Activated CD8-positive, alpha-beta memory T cell treated with anti-CD3 and anti-CD28 coated beads, Interleukin-2, amount 50 U/mL, for 1 hour (primary cell): Measurements from ENCODE around the gene CSHL1.
"Not testable (repeated sequence)": the region's sequence is repeated elsewhere in the genome, so short reads cannot be mapped to it uniquely, and the experiment has no call there.

Experiments
- DNase-seq: peaks from one replicate; pipeline ENCODE4 v3.0.0-alpha.2; 2020; ENCODE audit errors: extremely low read depth

CSHL1 gene

DNA sequence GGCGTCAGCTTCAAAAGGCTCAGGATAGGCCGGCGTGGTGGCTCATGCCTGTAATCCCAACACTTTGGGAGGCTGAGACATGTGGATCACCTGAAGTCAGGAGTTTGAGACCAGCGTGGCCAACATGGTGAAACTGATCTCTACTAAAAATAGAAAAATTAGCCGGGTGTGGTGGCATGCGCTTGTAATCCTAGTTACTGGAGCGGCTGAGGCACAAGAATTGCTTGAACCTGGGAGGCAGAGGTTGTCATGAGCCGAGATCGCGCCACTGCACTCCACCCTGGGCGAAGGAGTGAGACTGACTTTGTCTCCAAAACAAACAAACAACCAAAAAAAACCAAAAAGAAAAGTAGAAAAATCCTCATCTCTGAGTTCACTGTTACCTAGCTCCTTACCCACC, 25.9 kb downstream of the CSHL1 start:
- DNase-seq = not testable (repeated sequence)

DNA sequence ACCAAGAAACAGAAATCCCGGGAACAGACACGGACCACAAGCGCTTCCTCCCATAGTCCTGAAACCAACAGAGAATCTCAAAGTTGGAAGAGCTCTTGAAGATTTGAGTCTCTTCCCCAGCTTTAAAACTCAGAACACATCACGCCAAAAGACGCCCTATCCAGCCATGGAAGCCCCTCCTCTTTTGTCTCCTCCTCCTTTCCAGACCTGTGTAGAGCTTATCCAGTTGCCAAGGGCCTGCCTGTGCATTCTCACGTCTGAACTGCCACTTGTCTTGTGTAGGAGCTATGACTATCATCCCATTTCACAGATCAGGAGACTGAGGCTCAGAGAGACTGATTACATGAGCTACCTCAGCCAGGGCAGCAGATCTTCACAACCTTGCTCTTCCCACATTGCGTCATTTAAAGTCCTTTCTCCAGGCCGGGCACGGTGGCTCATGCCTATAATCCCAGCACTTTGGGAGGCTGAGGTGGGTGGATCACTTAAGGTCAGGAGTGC, 28.4 kb downstream of the CSHL1 start:
- DNase-seq = not testable (repeated sequence)

DNA sequence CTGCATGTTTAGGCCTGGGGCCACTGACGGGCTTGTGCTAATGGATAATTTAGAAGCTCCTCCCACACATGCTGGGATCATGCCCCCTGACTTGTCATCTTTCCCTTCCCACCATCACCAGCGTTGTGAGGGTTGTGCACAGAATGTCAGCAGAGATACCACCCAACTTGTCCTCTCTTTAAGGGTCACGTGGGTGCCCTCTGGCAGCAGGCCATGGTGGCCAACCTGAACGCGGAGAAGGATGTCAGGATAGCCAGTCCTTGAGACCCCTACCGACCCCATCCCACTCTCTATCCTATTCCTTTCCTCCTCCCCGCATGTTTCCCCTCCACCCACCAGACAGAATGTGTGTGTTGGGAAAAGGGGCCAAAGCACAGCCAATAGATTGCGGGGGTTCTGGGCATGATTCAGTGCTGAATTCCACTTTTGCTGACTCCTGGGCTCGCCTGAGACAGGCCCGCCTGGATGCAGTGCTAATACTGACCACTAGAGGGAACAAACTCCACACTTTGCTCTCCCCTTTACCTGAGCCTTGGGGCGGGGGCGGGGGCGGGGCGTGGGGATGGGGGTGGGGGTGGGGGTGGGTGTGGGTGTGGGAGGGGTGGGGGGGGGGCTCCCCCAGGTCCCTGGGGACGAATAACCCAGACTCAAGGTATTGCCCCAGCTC, 29.0 kb downstream of the CSHL1 start, which contains the start of gene GH2:
Gene GH2 (minus strand): TSS at position 10 of the 667 bp plus-strand sequence. CDS start 143 bp downstream, outside the sequence.
- no peak for DNase-seq

DNA sequence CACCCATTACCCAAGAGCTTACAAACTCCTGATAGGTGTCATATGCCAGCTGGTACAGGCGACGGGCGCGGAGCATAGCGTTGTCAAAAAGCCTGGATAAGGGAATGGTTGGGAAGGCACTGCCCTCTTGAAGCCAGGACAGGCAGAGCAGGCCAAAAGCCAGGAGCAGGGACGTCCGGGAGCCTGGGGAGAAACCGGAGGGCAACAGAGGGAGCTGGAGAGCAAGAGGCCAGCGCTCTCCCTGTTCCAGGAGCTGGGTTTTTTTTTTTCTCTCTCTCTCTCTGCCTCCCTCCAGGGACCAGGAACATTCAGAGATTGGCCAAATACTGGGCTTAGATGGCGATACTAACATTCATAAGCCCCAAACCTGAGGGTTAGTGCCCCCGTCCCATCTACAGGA, 29.7 kb downstream of the CSHL1 start:
- DNase-seq = not testable (repeated sequence)

DNA sequence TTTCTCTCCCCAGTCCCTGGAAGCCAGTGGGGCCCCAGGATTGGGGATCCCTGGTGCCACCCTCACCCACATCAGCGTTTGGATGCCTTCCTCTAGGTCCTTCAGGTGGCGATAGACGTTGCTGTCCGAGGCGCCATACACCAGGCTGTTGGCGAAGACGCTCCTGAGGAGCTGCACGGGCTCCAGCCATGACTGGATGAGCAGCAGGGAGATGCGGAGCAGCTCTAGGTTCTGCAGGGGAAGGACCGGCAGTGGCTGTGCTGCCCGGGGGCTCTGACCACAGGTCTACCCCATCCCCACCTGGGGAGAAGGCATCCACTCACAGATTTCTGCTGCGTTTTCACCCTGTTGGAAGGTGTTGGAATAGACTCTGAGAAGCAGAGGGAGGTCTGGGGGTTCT, 30.4 kb downstream of the CSHL1 start:
- DNase-seq = no peak

DNA sequence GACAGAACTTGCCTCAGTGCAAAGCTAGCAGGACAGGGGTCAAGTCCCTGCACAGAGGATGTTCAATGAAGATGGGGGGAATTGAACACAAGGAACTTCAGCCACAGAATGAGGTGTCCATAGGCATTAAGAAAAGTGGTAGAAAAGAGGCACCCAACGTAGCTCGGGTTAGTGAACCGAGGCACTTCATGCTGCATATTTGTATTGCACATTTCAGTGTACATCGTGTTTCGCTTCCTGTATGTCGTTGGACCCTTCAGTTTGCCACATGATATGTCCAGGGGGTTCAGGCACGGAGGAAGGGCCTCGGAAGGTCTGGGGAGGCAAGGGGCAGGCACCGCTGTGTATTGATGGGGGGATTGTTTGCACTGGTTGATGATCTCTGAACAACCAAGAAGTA, 32.6 kb downstream of the CSHL1 start:
- not testable (repeated sequence) for DNase-seq

DNA sequence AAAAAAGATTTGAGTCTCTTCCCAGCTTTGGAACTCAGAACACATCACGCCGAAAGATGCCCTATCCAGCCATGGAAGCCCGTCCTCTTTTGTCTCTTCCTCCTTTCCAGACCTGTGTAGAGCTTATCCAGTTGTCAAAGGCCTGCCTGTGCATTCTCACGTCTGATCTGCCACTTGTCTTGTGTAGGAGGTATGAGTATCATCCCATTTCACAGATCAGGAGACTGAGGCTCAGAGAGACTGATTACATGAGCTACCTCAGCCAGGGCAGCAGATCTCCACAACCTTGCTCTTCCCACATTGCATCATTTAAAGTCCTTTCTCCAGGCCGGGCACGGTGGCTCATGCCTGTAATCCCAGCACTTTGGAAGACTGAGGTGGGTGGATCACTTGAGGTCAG, 36.4 kb downstream of the CSHL1 start:
- DNase-seq = not testable (repeated sequence)

DNA sequence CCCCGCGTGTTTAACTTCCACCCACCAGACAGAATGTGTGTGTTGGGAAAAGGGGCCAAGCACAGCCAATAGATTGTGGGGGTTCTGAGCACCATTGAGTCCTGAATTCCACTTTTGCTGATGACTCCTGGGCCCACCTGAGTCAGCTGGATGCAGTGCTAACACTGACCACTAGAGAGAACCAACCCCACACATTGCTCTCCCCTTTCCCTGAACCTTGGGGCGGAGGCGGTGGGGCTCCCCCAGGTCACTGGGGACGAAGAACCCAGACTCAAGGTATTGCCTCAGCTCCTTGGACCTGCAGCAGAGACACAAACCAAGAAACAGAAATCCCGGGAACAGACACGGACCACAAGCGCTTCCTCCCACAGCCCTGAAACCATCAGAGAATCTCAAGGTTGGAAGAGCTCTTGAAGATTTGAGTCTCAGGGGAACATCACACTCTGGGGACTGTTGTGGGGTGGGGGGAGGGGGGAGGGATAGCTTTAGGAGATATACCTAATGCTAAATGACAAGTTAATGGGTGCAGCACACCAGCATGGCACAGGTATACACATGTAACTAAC, 36.9 kb downstream of the CSHL1 start:
- DNase-seq = not testable (repeated sequence)

DNA sequence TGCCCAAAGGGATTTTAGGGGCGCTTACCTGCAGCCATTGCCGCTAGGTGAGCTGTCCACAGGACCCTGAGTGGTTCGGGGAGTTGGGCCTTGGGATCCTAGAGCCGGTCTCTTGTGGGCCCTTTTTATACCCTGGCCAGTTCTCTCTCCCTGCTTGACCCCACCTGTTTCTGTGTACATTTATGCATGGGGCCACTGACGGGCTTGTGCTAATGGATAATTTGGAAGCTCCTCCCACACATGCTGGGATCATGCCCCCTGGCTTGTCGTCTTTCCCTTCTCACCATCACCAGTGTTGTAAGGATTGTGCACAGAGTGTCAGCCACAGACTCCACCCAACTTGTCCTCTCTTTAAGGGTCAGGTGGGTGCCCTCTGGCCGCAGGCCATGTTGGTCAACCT, 37.5 kb downstream of the CSHL1 start, which contains the start of gene CSH2:
Gene CSH2 (minus strand): TSS at position 101 of the 400 bp plus-strand sequence. CDS start 63 bp downstream, at position 38.
- DNase-seq = not testable (repeated sequence)

DNA sequence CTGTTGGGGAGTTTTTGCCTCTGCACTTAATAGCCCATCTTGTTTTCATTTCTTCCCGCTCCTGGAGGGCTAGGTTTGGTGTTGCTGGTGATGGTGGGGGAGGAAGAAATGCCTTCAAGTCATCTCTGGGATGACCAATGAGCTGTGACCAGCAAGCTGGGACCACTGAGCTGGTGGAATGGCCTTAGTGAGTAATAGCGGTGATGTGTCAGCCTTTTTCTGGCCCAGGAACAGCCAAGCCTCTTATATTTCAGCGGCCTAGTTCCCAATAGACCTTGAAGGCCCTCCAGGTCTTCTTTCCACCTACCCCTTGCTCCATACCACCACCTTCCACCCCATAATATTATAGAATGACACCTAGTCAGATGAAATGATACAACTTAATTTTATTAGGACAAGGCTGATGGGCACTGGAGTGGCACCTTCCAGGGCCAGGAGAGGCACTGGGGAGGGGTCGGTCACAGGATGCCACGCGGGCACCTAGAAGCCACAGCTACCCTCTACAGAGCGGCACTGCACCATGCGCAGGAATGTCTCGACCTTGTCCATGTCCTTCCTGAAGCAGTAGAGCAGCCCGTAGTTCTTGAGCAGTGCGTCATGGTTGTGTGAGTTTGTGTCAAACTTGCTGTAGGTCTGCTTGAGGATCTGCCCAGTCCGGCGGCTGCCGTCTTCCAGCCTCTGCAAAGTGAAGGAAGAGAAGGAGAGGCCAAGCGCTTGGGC, 39.3 kb downstream of the CSHL1 start:
- not testable (repeated sequence) for DNase-seq

DNA sequence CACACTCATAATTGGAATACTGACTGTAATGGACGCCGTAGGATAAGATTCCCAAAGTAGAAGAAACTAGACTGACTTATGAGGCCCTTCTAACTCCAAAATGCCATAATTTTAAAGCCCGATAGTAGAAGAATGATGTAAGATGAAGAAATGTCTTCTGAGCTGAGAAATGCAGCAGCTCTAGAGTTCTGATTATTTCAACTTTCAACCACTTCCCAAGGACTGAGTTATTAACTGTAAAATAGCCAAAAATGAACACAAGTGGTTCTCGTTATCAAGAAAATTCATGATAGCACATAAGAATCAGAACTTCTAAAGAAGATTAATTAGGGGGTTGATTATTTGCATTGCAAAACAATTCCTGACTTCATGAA, 40.8 kb downstream of the CSHL1 start:
- not testable (repeated sequence) for DNase-seq

DNA sequence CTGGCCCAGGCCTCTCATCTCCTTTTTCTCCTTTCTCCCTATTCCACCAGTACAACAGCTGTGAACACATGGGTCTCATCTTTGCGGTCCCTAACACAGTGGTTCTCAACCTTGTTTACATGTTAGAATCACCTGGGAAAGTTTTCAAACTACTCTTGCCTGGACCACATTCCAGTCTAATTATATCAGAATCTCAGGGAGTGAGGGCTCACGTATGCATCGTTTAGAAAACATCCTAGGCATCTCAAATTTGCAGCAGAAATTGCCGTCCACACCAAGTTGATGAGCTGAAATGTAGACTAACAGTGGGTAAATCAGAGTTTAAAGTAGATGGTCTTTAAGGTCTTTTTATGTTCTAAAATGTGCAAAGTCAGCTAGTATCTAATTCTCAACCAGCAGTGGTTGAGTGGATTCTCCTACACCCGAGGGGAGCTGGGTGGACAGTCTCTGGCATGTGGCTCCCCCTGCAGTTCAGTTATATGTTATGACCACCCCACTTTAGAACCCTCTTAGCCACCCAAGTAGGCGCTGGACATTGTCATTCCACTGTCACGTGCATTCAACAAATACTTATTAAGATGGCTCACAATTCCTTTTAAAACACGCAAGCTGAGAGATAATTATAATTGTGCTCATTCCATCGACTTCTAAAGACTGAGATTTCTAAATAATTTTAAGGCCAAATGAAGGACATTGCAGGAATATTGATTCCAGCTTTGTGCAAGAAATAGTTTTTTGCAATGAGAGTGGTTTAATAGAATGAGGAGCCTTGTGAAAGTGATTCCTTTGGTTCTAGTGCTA, 41.4 kb downstream of the CSHL1 start:
- DNase-seq = not testable (repeated sequence)

DNA sequence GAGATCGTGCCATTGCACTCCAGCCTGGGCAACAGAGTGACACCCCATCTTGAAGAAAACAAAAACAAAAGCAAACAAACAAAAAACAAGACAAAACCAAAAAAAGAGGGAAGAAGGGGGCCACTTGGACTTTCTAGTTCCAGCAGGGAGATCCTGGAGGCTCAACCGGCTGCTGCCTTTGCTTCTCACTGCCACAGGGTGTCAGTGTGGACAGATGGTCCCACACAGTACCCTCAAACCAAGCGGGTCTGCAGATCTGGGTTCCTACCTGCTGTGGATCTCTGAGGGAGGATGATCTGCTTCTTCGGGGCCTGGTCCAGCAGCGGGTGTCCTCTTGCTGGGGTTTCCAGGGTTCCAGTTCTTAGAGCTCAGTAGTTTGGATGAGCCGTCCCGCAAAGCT, 44.4 kb downstream of the CSHL1 start:
- not testable (repeated sequence) for DNase-seq
